Stimulated activated naive CD8-positive, alpha-beta T cell treated with anti-CD3 and anti-CD28 coated beads, Interleukin-15, Interleukin-2, amounts not matched to agents 100 ng/mL and 50 ng/mL, for 24 hours (primary cell): ENCODE data around the gene COA1.
"Not testable (repeated sequence)": the region's sequence is repeated elsewhere in the genome, so short reads cannot be mapped to it uniquely, and the experiment has no call there.

Source experiments
- H3K27ac Mint-ChIP-seq: one replicate; pipeline ENCODE4 v1.8.0; 2021; ENCODE audit warnings: mild to moderate bottlenecking, mixed read lengths
- H3K27me3 Mint-ChIP-seq: one replicate; pipeline ENCODE4 v1.8.0; 2021; ENCODE audit warnings: mixed read lengths
- H3K36me3 Mint-ChIP-seq: one replicate; pipeline ENCODE4 v1.8.0; 2021; ENCODE audit warnings: low read depth, mixed read lengths
- H3K4me1 Mint-ChIP-seq: one replicate; pipeline ENCODE4 v1.8.0; 2021; ENCODE audit warnings: low read depth, mixed read lengths
- H3K4me3 Mint-ChIP-seq: one replicate; pipeline ENCODE4 v1.8.0; 2021; ENCODE audit warnings: mild to moderate bottlenecking, mixed read lengths
- H3K9me3 Mint-ChIP-seq: one replicate; pipeline ENCODE4 v1.8.0; 2021; ENCODE audit warnings: mixed read lengths

Gene COA1

GRCh38 chr7:43631559-43631958 is 97.8 kb downstream of the COA1 start:
- Mint-ChIP-seq H3K27ac (peak overlapping the region; percentile 92), H3K4me3 (peak overlapping the region; percentile 70), H3K36me3 (peaks cover 90% of the 10 kb centered on the region), H3K9me3 (no peaks in the 10 kb centered on the region), H3K27me3 (no peaks in the 10 kb centered on the region), H3K4me1 (peaks cover 57% of the 10 kb centered on the region)

GRCh38 chr7:43630482-43630881 is 98.8 kb downstream of the COA1 start:
- H3K9me3 Mint-ChIP-seq: no peaks in the 10 kb centered on the region
- H3K4me1 Mint-ChIP-seq: peaks cover 46% of the 10 kb centered on the region
- H3K4me3 Mint-ChIP-seq: peak overlapping the region; percentile 12
- H3K27me3 Mint-ChIP-seq: no peaks in the 10 kb centered on the region
- H3K36me3 Mint-ChIP-seq: peaks cover 90% of the 10 kb centered on the region
- peak overlapping the region; percentile 92 for H3K27ac Mint-ChIP-seq

GRCh38 chr7:43629857-43630256 is 99.5 kb downstream of the COA1 start:
- no peaks in the 10 kb centered on the region for H3K27me3 Mint-ChIP-seq
- H3K4me3 Mint-ChIP-seq: no peak overlapping the region
- H3K4me1 Mint-ChIP-seq: peaks cover 43% of the 10 kb centered on the region
- peak overlapping the region; percentile 67 for H3K27ac Mint-ChIP-seq
- peaks cover 90% of the 10 kb centered on the region for H3K36me3 Mint-ChIP-seq
- no peaks in the 10 kb centered on the region for H3K9me3 Mint-ChIP-seq

GRCh38 chr7:43628431-43628830 is 100.9 kb downstream of the COA1 start:
- Mint-ChIP-seq H3K4me1 (peaks cover 33% of the 10 kb centered on the region), H3K27ac (peak overlapping the region; percentile 51), H3K4me3 (no peak overlapping the region), H3K9me3 (no peaks in the 10 kb centered on the region), H3K36me3 (peaks cover 91% of the 10 kb centered on the region), H3K27me3 (no peaks in the 10 kb centered on the region)

- peaks cover 26% of the 10 kb centered on the region for H3K4me1 Mint-ChIP-seq
- not testable (repeated sequence) for H3K4me3 Mint-ChIP-seq, H3K9me3 Mint-ChIP-seq, H3K27me3 Mint-ChIP-seq
- peak overlapping the region; percentile 56 for H3K27ac Mint-ChIP-seq
- peaks cover 92% of the 10 kb centered on the region for H3K36me3 Mint-ChIP-seq
These were observed 101.5 kb downstream of the COA1 start for GRCh38 chr7:43627798-43628197.

DNA sequence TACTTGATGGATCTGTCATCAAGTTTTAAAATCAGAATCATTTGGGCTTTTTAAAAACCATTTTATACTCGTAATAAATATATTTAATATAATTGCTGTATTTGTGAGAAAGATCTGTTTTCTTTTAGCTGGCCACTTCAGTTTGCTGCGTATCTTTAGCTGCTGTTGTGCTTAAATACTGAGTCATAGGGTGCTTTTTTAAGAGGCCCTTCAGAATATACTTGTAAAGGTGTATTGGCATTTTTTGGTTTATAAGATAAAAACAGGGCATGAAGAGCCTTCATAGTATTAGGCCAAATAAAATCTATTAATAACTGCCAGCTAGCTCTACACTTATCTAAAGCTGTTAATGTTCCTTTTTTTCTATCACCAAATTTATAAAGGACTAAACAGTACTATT is 102.6 kb downstream of the COA1 start:
- H3K4me1 Mint-ChIP-seq: peaks cover 15% of the 10 kb centered on the region
- no peaks in the 10 kb centered on the region for H3K9me3 Mint-ChIP-seq
- H3K27me3 Mint-ChIP-seq: no peaks in the 10 kb centered on the region
- peaks cover 93% of the 10 kb centered on the region for H3K36me3 Mint-ChIP-seq
- no peak overlapping the region for H3K4me3 Mint-ChIP-seq
- no peak overlapping the region for H3K27ac Mint-ChIP-seq

- Mint-ChIP-seq H3K27me3 (no peaks in the 10 kb centered on the region), H3K4me1 (peaks cover 8% of the 10 kb centered on the region), H3K9me3 (no peaks in the 10 kb centered on the region), H3K36me3 (peaks cover 90% of the 10 kb centered on the region), H3K4me3 (peak overlapping the region; percentile 44), H3K27ac (peak overlapping the region; percentile 34)
These were observed 103.3 kb downstream of the COA1 start for GRCh38 chr7:43625980-43626379.

- H3K36me3 Mint-ChIP-seq: peaks cover 89% of the 10 kb centered on the region
- peaks cover 3% of the 10 kb centered on the region for H3K4me1 Mint-ChIP-seq
- H3K27me3 Mint-ChIP-seq: no peaks in the 10 kb centered on the region
- peak overlapping the region; percentile 90 for H3K27ac Mint-ChIP-seq
- peak overlapping the region; percentile 44 for H3K4me3 Mint-ChIP-seq
- no peaks in the 10 kb centered on the region for H3K9me3 Mint-ChIP-seq
These were observed 103.9 kb downstream of the COA1 start for GRCh38 chr7:43625453-43625852.

DNA sequence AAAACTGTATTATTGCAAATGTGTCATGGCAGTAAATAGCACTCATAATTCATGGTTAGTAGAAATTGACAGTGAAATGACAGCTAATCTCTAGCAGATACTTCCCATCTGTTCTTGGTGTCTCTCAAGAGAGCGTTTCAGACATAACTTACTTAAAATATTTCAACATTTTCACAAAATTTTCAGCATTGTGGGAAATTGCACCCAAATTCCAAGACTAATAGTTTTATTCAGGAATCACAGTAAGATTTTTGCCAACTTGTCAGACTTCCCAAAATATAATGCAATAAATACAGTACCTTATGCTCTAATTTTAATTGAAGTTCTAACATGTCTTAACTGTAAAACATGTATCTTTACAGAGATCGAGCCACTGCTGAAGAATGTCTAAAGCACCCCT is 105.2 kb downstream of the COA1 start:
- no peak overlapping the region for H3K4me3 Mint-ChIP-seq
- H3K36me3 Mint-ChIP-seq: peaks cover 82% of the 10 kb centered on the region
- no peaks in the 10 kb centered on the region for H3K9me3 Mint-ChIP-seq
- no peaks in the 10 kb centered on the region for H3K27me3 Mint-ChIP-seq
- H3K27ac Mint-ChIP-seq: peak overlapping the region; percentile 64
- no peaks in the 10 kb centered on the region for H3K4me1 Mint-ChIP-seq

DNA sequence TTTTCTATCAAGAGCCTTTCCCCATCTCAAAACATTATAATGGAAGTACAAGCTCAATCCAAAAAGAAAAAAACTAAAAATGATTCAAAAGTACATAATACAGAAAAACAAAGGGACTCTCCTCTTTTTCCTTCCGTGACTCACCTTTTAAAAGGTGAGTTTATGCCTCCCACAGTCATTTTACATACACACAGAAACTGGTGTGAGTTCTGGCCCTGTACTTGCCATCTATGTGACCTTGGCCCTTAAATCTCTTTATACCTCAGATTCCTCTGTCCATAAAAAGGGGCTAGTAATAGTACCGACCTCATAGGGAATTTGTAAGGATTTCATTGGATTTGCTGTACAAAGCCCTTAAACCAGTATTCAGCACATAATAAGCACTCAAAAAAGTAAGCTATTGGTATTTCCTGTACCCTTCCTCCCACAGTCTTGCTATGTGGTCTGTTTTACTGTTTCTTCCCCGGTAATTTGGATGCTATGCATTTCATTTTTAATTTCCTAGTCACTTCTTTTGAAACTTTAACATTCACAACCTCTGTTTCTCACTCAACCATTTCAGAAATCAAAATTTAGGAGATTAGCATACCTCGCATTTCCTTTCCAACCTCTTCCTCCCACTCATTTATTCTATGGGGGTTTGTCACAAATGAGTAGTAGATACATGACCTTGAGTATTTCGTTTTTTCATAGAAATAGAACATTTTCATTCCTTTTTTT is 107.4 kb downstream of the COA1 start:
- H3K4me1 Mint-ChIP-seq: no peaks in the 10 kb centered on the region

DNA sequence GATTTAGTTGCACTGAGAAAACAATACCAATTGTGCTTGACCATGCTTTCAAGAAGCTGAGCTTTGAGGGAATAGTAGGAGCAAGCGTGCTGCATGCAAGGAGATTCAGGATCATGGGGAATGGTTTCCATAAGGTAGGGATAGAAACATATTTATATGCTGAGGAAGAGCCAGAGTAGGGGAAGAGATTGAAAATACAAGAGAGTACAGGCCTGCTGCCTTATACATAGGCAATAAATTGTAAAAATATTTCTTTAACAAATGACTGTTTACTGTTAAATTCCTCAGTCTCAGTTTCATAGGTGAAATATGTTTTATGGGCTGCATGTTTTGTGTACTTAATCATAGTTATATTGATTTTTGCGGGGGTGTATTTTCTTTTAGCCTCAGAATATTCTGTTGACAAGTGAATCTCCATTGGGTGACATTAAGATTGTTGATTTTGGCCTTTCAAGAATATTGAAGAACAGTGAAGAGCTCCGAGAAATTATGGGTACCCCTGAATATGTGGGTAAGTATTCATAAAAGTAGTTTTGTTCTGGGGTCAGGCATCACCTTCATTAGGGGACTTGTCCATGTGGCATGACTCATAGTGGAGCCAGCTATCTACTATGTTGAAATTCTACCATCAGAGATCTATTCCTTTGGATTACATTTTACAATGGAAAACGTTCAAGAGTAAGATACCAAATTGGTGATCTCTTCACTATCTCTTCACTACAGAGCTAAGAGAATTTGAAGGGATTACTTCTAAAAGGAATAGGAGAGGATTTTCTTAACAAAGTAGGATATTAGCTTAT is 109.9 kb downstream of the COA1 start:
- Mint-ChIP-seq H3K4me1 (peaks cover 21% of the 10 kb centered on the region), H3K36me3 (peaks cover 52% of the 10 kb centered on the region)

More for the DNA sequence above, 107.4 kb downstream of the COA1 start:
- Mint-ChIP-seq H3K27ac (peak overlapping the region; percentile 78), H3K27me3 (no peaks in the 10 kb centered on the region), H3K4me3 (peak overlapping the region; percentile 30), H3K9me3 (no peaks in the 10 kb centered on the region), H3K36me3 (peaks cover 61% of the 10 kb centered on the region)

GRCh38 chr7:43618073-43618472 is 111.2 kb downstream of the COA1 start:
- H3K27me3 Mint-ChIP-seq: no peaks in the 10 kb centered on the region
- H3K9me3 Mint-ChIP-seq: no peaks in the 10 kb centered on the region
- H3K4me3 Mint-ChIP-seq: no peak overlapping the region
- H3K36me3 Mint-ChIP-seq: peaks cover 47% of the 10 kb centered on the region
- peaks cover 33% of the 10 kb centered on the region for H3K4me1 Mint-ChIP-seq
- H3K27ac Mint-ChIP-seq: no peak overlapping the region

More for the DNA sequence above, 109.9 kb downstream of the COA1 start:
- no peak overlapping the region for H3K4me3 Mint-ChIP-seq
- H3K27me3 Mint-ChIP-seq: no peaks in the 10 kb centered on the region
- no peaks in the 10 kb centered on the region for H3K9me3 Mint-ChIP-seq
- H3K27ac Mint-ChIP-seq: no peak overlapping the region

DNA sequence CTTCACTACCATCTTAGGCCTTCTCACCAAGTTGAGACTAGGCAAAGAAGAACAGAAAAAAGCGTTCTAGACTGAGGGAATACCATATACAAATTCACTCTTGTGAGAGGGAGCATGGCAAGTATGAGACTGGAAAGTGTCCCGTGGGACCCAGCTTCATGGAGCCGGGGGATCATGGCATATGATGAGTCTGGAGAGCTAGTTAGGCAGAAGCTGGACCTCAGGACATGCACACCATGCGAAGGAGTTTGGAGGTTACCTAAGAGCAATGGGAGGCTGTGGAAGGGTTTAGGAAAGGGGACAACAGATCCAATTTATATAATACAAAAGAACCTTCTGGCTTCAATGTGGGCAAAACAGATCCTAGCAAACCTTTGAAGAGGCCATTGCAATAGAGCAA is 112.3 kb downstream of the COA1 start:
- Mint-ChIP-seq H3K9me3 (no peaks in the 10 kb centered on the region), H3K27me3 (no peaks in the 10 kb centered on the region), H3K27ac (no peak overlapping the region), H3K4me3 (no peak overlapping the region), H3K4me1 (peaks cover 44% of the 10 kb centered on the region), H3K36me3 (peaks cover 46% of the 10 kb centered on the region)

DNA sequence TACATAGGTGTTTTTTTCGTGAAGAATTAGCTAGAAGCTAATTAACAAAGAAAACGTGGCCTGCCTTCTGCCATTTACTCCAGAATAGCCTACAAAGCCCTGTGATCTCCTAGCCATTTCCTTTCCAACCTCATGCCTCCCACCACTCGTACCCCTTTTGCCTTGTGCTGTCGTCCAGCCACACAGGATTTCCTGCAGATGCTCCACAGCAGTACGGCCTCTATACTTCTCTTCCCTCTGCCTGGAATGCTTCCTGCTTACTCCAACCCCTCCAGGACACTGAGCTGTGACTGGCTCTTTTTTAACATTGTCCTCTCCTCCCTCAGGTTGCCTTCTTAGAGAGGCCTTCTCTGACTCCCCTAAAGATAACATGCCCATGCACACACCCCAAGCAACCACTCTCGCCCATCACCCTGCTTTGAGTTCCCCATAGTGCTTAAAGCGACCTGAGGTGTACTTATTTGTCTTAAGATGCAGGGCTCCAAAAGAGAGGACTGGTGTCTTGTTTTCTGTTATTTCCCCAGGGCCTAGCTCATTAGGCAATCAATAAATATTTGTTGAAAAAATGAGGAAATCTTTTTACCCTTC is 113.7 kb downstream of the COA1 start:
- Mint-ChIP-seq H3K27ac (peak overlapping the region; percentile 76), H3K4me1 (peaks cover 55% of the 10 kb centered on the region), H3K4me3 (no peak overlapping the region), H3K9me3 (no peaks in the 10 kb centered on the region), H3K27me3 (no peaks in the 10 kb centered on the region), H3K36me3 (peaks cover 46% of the 10 kb centered on the region)
